K562 (cell line): ENCODE measurements around the gene CDCP1. TPM values are rescaled to one million over a fixed set of nuclear protein-coding genes. Genes with fewer than 3 reads are reported as not detected.
A peak's percentile ranks its signal among the peaks of the same experiment; 100 is the strongest.

Source experiments
- ARNT ChIP-seq, 2 experiments: fragments of 450-650 bp; IDR thresholded peaks; 2 replicates each; pipeline ENCODE4 v1.6.1; 2016; ENCODE audit warnings: mild to moderate bottlenecking in 1 of 2
- C11orf30 ChIP-seq: fragments of 450-650 bp; IDR thresholded peaks from 2 replicates; pipeline ENCODE4 v1.6.1; 2016; ENCODE audit warnings: low read depth, mild to moderate bottlenecking
- CEBPB ChIP-seq: fragments of 450-650 bp; IDR thresholded peaks from 2 replicates; pipeline ENCODE4 v1.6.1; 2016; ENCODE audit warnings: missing genetic modification characterization, missing compliant biosample characterization
- CSDE1 ChIP-seq, 2 experiments: fragments of 450-650 bp; IDR thresholded peaks; 2 replicates each; pipeline ENCODE4 v1.6.1; 2016; ENCODE audit warnings: mild to moderate bottlenecking in 1 of 2
- CXXC5 ChIP-seq: fragments of 250-450 bp; sonication (Bioruptor Pico); IDR thresholded peaks from 2 replicates; pipeline ENCODE4 v1.8.0; 2022; ENCODE audit warnings: inconsistent platforms, mild to moderate bottlenecking, moderate library complexity
- DPF2 ChIP-seq: fragments of 450-650 bp; IDR thresholded peaks from 2 replicates; pipeline ENCODE4 v1.6.1; 2016
- EGR1 ChIP-seq: fragments of 450-650 bp; conservative IDR thresholded peaks from 2 replicates; pipeline ENCODE4 v1.6.1; 2017; ENCODE audit warnings: mild to moderate bottlenecking
- EHMT2 ChIP-seq: fragments of 450-650 bp; IDR thresholded peaks from 2 replicates; pipeline ENCODE4 v1.6.1; 2018; ENCODE audit warnings: antibody characterized with exemption
- HDAC1 ChIP-seq, 2 experiments: fragments of 450-650 bp; IDR thresholded peaks; 2 replicates each; pipeline ENCODE4 v1.6.1; 2016 to 2017; ENCODE audit warnings: inconsistent platforms in 1 of 2, mild to moderate bottlenecking in 1 of 2, moderate library complexity in 1 of 2
- HIVEP1 ChIP-seq: fragments of 250-450 bp; sonication (Bioruptor Pico); IDR thresholded peaks from 2 replicates; pipeline ENCODE4 v1.4.0; 2020; ENCODE audit warnings: mild to moderate bottlenecking
- JUND ChIP-seq, 2 experiments: IDR thresholded peaks; 2 replicates in 1 of 2; 3 replicates in 1 of 2; pipeline ENCODE4 v1.6.1; 2011; ENCODE audit warnings: borderline replicate concordance in 2 of 2, low read depth in 2 of 2, low read length in 2 of 2, improper control_type of control experiment in 1 of 2, missing biosample characterization in 1 of 2, missing genetic modification characterization in 1 of 2, missing genetic modification reagents in 1 of 2
- LCOR ChIP-seq: sonication (generic); formaldehyde crosslinking; IDR thresholded peaks from 2 replicates; pipeline ENCODE4 v1.8.0; 2022; ENCODE audit warnings: mild to moderate bottlenecking, missing genetic modification reagents
- MAFK ChIP-seq: IDR thresholded peaks from 2 replicates; pipeline ENCODE4 v1.6.1; 2011; ENCODE audit warnings: low read length, improper control_type of control experiment
- MTA2 ChIP-seq: fragments of 450-650 bp; IDR thresholded peaks from 2 replicates; pipeline ENCODE4 v1.6.1; 2016; ENCODE audit warnings: low read depth
- NFATC3 ChIP-seq: fragments of 450-650 bp; IDR thresholded peaks from 2 replicates; pipeline ENCODE4 v1.6.1; 2017; ENCODE audit warnings: mild to moderate bottlenecking
- NFIC ChIP-seq: fragments of 450-650 bp; IDR thresholded peaks from 2 replicates; pipeline ENCODE4 v1.6.1; 2017; ENCODE audit warnings: mild to moderate bottlenecking, inconsistent platforms
- NFRKB ChIP-seq: fragments of 450-650 bp; IDR thresholded peaks from 2 replicates; pipeline ENCODE4 v1.6.1; 2016; ENCODE audit warnings: low read depth
- NR4A1 ChIP-seq, 2 experiments: fragments of 250-450 bp in 1 of 2; fragments of 450-650 bp in 1 of 2; sonication (Bioruptor Pico) in 1 of 2; IDR thresholded peaks; 2 replicates each; pipeline versions ENCODE4 v1.4.0 to v1.6.1; 2016 to 2020; ENCODE audit warnings: mild to moderate bottlenecking in 2 of 2, missing compliant biosample characterization in 1 of 2, missing genetic modification characterization in 1 of 2, moderate library complexity in 1 of 2
- PTBP1 ChIP-seq: fragments of 200-400 bp; formaldehyde crosslinking; IDR thresholded peaks from 2 replicates; pipeline ENCODE4 v1.6.1; 2017; ENCODE audit warnings: low read depth, low read length
- PTTG1 ChIP-seq: fragments of 450-650 bp; IDR thresholded peaks from 2 replicates; pipeline ENCODE4 v1.6.1; 2016; ENCODE audit warnings: low read depth, mild to moderate bottlenecking, missing genetic modification characterization, missing compliant biosample characterization
- RHOXF2B ChIP-seq: fragments of 250-450 bp; sonication (Bioruptor Pico); conservative IDR thresholded peaks from 2 replicates; pipeline ENCODE4 v1.5.1; 2021
- SMAD4 ChIP-seq: fragments of 250-450 bp; sonication (Bioruptor Pico); conservative IDR thresholded peaks from 2 replicates; pipeline ENCODE4 v1.8.0; 2021; ENCODE audit warnings: inconsistent platforms, mild to moderate bottlenecking, moderate library complexity
- SMARCE1 ChIP-seq: fragments of 450-650 bp; IDR thresholded peaks from 2 replicates; pipeline ENCODE4 v1.7.1; 2016; ENCODE audit warnings: mild to moderate bottlenecking
- TARDBP ChIP-seq: fragments of 450-650 bp; IDR thresholded peaks from 2 replicates; pipeline ENCODE4 v1.6.1; 2016
- TCF3 ChIP-seq: sonication (generic); formaldehyde crosslinking; IDR thresholded peaks from 2 replicates; pipeline ENCODE4 v1.4.0; 2020; ENCODE audit warnings: mild to moderate bottlenecking, missing genetic modification reagents
- ZBTB2 ChIP-seq: fragments of 450-650 bp; IDR thresholded peaks from 2 replicates; pipeline ENCODE4 v1.6.1; 2016; ENCODE audit warnings: antibody characterized with exemption
- ZNF133 ChIP-seq: fragments of 250-450 bp; sonication (Bioruptor Pico); IDR thresholded peaks from 2 replicates; pipeline ENCODE4 v1.4.0; 2020; ENCODE audit warnings: mild to moderate bottlenecking
- ZNF384 ChIP-seq: IDR thresholded peaks from 2 replicates; pipeline ENCODE4 v1.6.1; 2012; ENCODE audit warnings: low read depth, low read length, improper control_type of control experiment
- ZNF395 ChIP-seq: fragments of 200-800 bp; sonication (Bioruptor generic); IDR thresholded peaks from 2 replicates; pipeline ENCODE4 v1.6.1; 2017; ENCODE audit warnings: missing genetic modification characterization, missing compliant biosample characterization
- ZNF431 ChIP-seq: sonication (generic); formaldehyde crosslinking; IDR thresholded peaks from 2 replicates; pipeline ENCODE4 v1.8.0; 2022; ENCODE audit warnings: mild to moderate bottlenecking, missing genetic modification reagents
- ZNF589 ChIP-seq: fragments of 200-800 bp; sonication (Bioruptor generic); IDR thresholded peaks from 2 replicates; pipeline ENCODE4 v1.6.1; 2016; ENCODE audit warnings: low read depth, missing genetic modification characterization, missing compliant biosample characterization
- ZNF766 ChIP-seq: fragments of 200-800 bp; sonication (Bioruptor generic); conservative IDR thresholded peaks from 2 replicates; pipeline ENCODE4 v1.6.1; 2016; ENCODE audit warnings: missing genetic modification characterization, missing compliant biosample characterization
- polyA plus RNA-seq, 8 experiments: library from polyadenylated mRNA; depleted of rRNA in 4 of 8; stranded (reverse) in 5 of 8; unstranded in 3 of 8; fragments of >200 nt; fragmentation: Nextera tagmentation in 2 of 8; fragmentation: Illumina TruSeq in 1 of 8; extraction: Ambion mirVana in 2 of 8; extraction: Trizol in 1 of 8; gene quantifications; 2 replicates each; pipeline versions ENCODE4 v1.2.1 to v1.2.3, GENCODE V29; 2011 to 2014; ENCODE audit warnings: inconsistent platforms in 1 of 8, missing spikeins in 1 of 8
- total RNA-seq, 7 experiments: library from RNA; depleted of rRNA in 6 of 7; stranded (reverse); fragments of >200 nt in 6 of 7; fragmentation: Illumina TruSeq in 2 of 7; extraction: Trizol in 2 of 7; gene quantifications; 2 replicates each; pipeline versions ENCODE4 v1.2.1 to v1.2.3, GENCODE V29; 2011 to 2021; ENCODE audit warnings: low replicate concordance in 1 of 7

The CDCP1 gene
- total and polyA plus RNA-seq, 9 of the 15 experiments (the other 6 are each of a cell fraction or from before 2014, with no cell fraction given), result 3.9 to 16.4 (median 5.2) TPM

GRCh38 chr3:45135959-45136358 lies 10.2 kb downstream of the CDCP1 start (continued):
- TF ChIP-seq SMARCE1, result 0 out of 2 replicates have a peak, but pooled peaks have one; percentile 33
- TF ChIP-seq LCOR (CRISPR knock-in tag), result 0 out of 2 replicates have a peak, but pooled peaks have one; percentile 27
- TF ChIP-seq ZNF395, result no peak
- TF ChIP-seq CSDE1 (IDR thresholded peaks at IDR 0.05), result no peak
- TF ChIP-seq NFIC, result peak; percentile 62
- no peak for TF ChIP-seq TARDBP
- TF ChIP-seq MTA2, result peak; percentile 32; the same call in 1 of the 2 replicates
- TF ChIP-seq CEBPB, result no peak
- TF ChIP-seq ZNF431 (CRISPR knock-in tag), result no peak
- TF ChIP-seq CXXC5, result peak; percentile 25; the same call in 1 of the 2 replicates
- no peak for TF ChIP-seq PTBP1
- TF ChIP-seq MAFK, result peak; percentile 85
- TF ChIP-seq PTTG1 (tag), result 0 out of 2 replicates have a peak, but pooled peaks have one; percentile 14
- TF ChIP-seq ARNT (IDR thresholded peaks at IDR 0.05), result peak in 1 of 2 experiments; percentile 43; a peak in 1 of 4 replicates
- no peak for TF ChIP-seq ZNF133 (CRISPR knock-in tag)
- TF ChIP-seq JUND (IDR thresholded peaks at IDR 0.05; ENCODE audit: borderline replicate concordance, low read depth, low read length), result no peak
- TF ChIP-seq JUND (tag; IDR thresholded peaks at IDR 0.05; ENCODE audit: borderline replicate concordance, low read depth, low read length), result peak; percentile 42; the same call in 1 of the 3 replicates
- peak; percentile 80 for TF ChIP-seq NFRKB
- TF ChIP-seq HDAC1 (IDR thresholded peaks at IDR 0.05), result peak in 1 of 2 experiments; percentile 38; a peak in 1 of 4 replicates
- TF ChIP-seq NFATC3, result no peak
- TF ChIP-seq HIVEP1 (CRISPR knock-in tag), result no peak
- 0 out of 2 replicates have a peak, but pooled peaks have one; percentile 45 for TF ChIP-seq ZBTB2
- TF ChIP-seq TCF3 (CRISPR knock-in tag), result peak; percentile 72
- 0 out of 2 replicates have a peak, but pooled peaks have one; percentile 58 for TF ChIP-seq SMAD4
- TF ChIP-seq NR4A1 (CRISPR knock-in tag; IDR thresholded peaks at IDR 0.05), result no peak
- TF ChIP-seq NR4A1 (tag; IDR thresholded peaks at IDR 0.05), result peak; percentile 59; the same call in 1 of the 2 replicates
- TF ChIP-seq EGR1, result peak; percentile 96
- TF ChIP-seq RHOXF2B (CRISPR knock-in tag), result no peak
- TF ChIP-seq ZNF384, result peak; percentile 78
- TF ChIP-seq EHMT2, result 0 out of 2 replicates have a peak, but pooled peaks have one; percentile 21
- peak; percentile 64 for TF ChIP-seq ZNF589 (CRISPR knock-in tag)
- TF ChIP-seq DPF2, result peak; percentile 86
- TF ChIP-seq ZNF766 (CRISPR knock-in tag), result 0 out of 2 replicates have a peak, but pooled peaks have one; percentile 19
- peak; percentile 97 for TF ChIP-seq C11orf30
